ENCODE measurements around the gene PTGER4.
"Not testable (repeated sequence)": the region's sequence is repeated elsewhere in the genome, so short reads cannot be mapped to it uniquely, and the experiment has no call there.

PTGER4 gene

DNA sequence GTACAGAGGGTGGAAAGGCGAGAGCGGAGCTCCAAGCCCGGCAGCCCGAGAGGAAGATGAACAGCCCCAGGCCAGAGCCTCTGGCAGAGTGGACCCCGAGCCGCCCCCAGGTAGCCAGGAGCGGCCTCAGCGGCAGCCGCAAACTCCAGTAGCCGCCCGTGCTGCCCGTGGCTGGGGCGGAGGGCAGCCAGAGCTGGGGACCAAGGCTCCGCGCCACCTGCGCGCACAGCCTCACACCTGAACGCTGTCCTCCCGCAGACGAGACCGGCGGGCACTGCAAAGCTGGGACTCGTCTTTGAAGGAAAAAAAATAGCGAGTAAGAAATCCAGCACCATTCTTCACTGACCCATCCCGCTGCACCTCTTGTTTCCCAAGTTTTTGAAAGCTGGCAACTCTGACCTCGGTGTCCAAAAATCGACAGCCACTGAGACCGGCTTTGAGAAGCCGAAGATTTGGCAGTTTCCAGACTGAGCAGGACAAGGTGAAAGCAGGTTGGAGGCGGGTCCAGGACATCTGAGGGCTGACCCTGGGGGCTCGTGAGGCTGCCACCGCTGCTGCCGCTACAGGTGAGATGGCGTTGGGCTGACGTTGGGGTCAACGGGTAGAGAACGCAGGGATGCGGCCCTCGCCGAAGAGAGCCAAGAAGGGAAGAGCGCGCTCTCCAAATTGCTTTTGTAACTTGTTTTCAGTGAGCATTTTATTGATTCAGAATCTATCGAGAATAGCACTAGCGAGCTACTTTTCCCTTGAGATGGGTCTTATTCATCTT lies at the start of gene PTGER4:
Gene PTGER4 (plus strand): TSS at position 3 of the 769 bp plus-strand sequence. CDS start 1,079 bp downstream, outside the sequence.
- no peak for DNase-seq

DNA sequence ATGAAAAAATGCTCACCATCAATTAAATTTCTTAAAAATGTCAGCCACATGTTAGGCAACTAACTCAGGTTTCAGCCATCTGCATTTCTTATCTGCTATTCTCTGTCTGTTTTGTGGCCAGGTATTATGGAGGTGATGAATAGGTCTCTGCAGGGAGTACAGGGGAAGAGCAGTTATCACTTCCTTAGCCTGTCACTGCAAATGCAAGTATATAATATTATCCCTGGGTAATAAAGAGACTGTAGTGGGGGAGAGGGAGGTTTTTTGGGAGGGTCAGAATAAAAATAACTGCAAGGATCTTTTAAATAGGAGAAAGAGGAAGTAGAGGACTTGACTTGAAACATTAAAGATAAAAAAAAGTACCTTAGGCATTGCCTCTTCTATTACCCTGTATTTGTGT lies 49.6 kb upstream of the PTGER4 start:
- DNase-seq: no peak

DNA sequence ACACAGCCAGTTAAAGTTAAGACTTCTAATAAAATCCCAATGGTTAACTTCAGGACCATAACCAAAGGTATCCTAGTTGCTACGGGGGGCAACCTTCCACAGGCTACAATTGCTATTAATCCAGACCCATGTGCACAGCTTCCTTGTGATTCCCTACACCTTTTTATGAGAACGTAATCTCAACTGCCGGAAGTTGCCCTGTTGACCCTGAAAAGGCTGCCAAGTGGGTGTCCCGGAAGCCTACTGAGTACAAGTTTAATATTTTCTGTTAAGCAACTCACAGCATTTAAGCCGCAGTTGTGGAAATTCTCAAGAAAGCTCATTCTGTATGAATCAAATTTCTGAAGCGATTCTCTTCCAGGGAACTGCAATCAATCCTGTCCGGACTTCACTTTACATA lies 48.5 kb upstream of the PTGER4 start:
- no peak for DNase-seq

DNA sequence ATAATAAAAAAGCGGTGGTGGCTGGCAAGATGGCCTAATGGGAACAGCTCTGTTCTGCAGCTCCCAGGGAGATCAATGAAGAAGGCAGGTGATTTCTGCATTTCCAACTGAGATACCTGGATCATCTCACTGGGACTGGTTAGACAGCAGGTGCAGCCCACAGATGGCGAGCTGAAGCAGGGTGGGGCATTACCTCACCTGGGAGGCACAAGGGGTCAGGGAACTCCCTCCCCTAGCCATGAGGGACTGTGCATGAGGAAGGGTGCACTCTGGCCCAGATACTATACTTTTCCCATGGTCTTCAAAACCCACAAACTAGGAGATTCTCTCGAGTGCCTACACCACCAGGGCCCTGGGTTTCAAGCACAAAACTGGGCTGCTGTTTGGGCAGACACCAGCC lies 45.6 kb upstream of the PTGER4 start:
- DNase-seq: no peak

DNA sequence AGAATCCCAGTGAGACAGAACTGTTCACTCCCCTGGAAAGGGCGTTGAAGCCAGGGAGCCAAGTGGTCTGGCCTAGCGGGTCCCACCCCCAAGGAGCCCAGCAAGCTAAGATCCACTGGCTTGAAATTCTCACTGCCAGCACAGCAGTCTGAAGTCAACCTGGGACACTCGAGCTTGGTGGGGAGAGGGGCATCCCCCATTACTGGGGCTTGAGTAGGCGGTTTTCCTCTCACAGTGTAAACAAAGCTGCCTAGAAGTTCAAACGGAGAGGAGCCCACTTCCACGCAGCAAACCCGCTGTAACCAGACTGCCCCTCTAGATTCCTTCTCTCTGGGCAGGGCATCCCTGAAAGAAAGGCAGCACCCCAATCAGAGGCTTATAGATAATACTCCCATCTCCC lies 45.1 kb upstream of the PTGER4 start:
- DNase-seq: no peak

DNA sequence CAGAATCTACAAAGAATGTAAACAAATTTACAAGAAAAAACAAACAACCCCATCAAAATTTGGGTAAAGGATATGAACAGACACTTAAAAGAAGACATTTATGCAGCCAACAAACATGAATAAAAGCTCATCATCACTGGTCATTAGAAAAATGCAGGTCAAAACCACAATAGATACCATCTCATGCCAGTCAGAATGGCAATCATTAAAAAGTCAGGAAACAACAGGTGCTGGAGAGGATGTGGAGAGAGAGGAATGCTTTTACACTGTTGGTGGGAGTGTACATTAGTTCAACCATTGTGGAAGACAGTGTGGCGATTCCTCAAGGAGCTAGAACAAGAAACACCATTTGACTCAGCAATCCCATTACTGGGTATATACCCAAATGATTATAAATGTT lies 40.2 kb upstream of the PTGER4 start:
- not testable (repeated sequence) for DNase-seq

DNA sequence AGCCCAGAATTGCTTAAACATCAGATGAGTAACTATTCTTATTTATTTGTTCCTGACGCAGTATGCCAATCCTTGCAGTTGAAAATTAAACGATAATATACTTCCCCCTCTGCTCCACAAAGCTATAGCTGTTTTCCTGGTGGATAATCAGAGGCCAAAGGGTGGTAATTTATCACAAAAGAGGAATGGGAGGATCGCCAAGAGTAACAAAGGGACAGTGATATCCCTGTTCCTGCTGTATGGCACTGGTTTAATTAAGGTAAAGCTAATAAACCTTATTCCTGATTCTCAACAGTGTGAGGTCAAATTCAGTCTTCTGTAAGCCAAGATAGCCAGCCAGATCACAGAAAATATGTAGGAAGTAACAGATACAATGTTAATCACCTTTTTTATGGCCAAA lies 33.4 kb upstream of the PTGER4 start:
- no peak for DNase-seq

DNA sequence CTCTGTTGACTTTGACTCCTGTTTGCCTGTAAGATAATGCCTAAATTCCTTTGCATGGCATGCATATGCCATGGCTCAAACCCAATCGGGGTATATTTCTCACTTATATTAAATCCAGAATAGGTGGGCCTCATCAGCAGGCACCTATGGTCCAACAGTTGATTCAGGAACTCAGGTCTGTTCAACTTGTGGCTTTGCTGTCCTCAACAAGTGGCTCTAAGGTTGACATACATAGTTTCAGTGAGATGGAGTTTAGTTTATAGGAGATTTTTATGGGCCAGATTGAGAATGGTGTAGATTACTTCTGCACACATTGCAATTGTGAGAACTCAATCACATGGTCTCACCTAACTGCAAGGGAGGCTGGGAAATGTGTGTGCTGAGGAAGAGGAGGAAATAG lies 31.6 kb upstream of the PTGER4 start:
- no peak for DNase-seq

DNA sequence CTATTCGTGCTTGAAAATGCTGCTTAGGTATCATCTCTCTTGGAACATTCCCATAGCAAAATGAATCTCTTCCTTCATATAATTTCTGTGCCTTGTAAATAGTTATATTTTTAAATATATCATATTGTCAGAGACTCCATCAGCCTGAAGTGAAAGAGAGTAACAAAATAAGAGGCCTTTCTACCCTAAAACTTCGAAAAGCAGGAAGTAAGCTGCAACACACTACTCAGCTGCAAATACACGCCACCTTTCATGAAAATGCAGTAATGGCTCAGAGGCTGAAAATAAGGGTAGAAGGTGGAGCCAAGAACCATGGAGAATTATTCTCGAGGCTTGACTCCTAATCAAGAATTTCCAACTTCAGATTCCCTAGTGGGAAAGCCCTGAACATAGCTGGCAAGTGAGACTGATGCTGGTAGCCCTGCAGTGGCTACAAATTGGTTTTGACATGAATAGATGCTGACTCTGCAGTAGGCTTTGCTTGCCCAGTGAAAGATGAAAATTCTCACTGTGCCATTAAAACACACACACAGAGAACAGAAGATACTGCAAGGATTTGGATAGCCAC lies 30.2 kb upstream of the PTGER4 start:
- no peak for DNase-seq

DNA sequence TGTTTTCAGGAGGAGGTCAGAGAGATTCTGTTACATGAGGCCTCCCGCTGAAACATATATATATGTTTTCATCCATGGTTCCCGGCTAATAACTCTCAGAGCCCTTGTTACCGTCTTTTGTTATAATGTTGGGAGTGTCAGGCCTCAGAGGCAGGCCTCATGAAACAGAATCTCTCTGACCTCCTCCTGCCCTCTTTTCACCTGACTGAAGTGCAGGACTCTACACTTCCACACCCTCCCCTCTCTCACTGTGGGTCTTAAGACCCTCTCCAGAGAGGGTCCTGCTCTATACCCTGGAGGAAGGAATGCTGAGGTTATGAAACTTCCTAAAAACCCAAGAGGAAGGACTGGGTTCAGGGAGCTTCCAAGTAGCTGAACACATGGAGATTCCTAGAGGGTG lies 28.5 kb upstream of the PTGER4 start:
- DNase-seq: no peak

DNA sequence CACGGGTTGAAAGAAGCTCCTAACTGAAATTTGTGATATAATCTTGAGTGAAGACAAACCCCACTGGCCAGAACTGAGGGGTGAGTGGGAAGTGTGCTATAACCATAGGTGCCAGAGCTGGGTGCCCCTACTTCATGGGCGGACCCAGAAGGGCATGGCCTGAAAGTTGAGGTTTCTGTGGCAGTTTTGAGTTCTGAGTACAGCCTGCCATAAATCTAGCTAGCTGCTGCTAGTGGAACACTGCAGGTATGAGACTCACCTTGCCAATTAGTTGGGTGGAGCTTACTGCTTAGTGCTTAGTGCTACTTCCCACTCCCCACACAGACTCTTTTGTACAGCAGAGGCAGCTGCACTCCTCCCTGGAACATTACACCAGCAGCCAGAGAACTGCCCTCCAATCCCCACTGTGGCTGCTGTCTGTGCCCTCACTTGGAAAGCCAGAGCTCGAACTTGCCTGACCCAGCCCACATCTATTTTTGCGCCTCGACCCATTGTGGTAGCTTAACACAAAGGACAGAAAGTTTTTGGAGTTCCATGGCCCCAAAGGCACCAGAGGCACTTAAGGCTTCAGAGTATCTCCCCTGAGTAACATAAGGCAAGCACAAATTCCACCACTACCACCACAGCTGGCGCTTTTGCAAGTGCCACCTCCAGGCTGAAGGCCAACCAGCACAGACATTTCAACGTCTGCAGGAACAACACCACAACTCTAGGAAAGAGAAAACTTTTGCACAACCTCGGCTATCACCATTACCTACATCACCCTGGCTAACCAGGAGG lies 27.1 kb upstream of the PTGER4 start:
- no peak for DNase-seq

DNA sequence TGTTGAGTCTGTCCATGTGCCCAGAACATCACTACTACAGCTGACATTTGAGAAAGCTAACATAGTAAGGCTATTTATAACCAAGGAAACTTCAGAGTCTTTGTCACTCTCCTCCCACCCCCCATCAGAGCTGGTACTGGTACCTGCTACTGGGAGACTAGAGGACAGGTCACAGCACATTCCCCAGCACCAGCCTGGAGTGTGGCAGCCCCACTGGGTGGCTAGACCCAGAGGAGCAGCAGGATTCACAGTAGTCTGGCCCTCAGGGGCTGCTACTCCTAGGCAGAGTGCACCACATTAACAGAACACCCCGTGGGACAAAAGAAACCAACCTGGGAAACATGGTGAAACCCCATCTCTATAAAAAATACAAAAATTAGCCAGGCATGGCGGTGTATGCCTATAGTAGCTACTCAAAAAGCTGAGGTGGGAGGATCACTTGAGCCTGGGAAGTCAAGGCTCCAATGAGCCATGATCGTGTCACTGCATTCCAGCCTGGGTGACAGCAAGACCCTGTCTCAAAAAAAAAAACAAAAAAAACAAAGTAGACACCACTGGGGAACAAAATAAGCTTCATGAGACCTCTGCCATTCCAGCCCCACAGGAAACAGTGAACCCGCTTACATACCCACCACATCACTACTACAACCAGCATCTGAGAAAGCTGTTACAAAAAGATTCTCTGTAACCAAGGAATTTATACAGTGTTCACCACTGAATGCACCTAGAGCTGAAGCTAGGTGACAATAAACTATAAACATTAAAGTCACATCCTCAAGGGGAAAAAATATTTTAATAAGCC lies 26.3 kb upstream of the PTGER4 start:
- no peak for DNase-seq

DNA sequence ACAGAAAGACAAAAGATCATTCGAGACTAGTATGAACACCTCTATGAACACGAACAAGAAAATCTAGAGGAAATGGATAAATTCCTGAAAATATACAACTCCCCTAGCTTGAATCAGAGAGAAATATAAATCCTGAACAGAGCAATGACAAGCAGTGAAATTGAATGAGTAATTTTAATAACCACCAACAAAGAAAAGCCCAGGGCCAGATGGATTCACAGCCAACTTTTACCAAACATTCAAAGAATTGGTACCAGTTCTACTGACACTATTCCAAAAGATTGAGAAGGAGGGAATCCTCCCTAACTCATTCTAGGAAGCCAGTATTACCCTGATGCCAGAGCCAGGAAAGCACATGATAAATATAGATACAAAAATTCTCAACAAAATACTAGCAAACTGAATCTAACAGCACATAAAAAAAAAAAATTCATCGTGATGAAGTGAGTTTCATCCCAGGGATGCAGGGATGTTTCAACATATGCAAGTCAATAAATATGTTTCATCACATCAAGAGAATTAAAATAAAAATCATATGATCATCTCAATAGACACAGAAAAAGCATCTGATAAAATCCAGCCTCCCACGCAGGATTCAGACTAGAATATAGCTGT lies 25.2 kb upstream of the PTGER4 start:
- DNase-seq: no peak

DNA sequence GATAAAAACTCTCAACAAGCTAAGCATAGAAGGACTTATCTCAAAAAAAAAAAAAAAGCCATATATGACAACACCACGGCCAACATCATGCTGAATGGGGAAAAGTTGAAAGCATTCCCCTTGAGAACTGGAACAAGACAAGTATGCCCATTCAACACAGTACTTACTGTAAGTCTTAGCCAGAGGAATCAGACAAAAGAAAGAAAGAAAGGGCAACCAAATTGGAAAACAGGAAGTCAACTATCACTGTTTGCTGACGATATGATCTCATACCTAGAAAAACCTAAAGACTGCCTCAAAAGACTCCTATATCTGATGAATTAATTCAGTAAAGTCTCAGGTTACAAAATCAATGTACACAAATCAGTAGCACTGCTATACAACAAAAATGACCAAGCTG lies 24.6 kb upstream of the PTGER4 start:
- no peak for DNase-seq

DNA sequence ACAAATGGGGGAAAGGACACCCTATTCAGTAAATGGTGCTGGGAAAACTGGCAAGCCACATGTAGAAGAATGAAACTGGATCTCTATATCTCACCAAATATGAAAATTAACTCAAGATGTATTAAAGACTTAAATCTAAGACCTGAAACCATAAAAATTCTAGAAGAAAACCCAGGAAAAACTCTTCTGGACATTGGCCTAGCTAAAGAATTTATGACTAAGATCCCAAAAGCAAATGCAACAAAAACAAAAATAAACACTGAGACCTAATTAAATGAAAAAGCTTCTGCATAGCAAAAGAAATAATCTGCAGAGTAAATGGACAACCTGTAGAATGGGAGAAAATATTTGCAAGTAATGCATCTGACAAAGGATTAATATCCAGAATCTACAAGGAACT lies 23.6 kb upstream of the PTGER4 start:
- DNase-seq: not testable (repeated sequence)

DNA sequence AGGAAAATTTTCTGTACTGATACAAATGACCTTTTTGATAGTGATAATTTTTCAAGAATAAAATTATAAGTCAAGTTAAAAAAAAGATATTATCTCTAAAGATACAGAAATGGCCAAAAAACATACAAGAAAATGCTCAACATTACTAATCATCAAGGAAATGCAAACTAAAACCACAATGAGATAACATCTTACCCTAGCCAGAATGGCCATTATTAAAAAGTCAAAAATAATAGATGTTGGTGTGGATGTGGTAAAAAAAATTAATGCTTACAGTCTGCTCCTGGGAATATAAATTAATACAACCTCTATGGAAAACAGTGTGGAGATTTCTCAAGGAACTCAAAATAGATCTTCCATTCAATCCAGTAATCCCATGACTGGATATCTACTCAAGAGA lies 22.9 kb upstream of the PTGER4 start:
- DNase-seq: no peak

DNA sequence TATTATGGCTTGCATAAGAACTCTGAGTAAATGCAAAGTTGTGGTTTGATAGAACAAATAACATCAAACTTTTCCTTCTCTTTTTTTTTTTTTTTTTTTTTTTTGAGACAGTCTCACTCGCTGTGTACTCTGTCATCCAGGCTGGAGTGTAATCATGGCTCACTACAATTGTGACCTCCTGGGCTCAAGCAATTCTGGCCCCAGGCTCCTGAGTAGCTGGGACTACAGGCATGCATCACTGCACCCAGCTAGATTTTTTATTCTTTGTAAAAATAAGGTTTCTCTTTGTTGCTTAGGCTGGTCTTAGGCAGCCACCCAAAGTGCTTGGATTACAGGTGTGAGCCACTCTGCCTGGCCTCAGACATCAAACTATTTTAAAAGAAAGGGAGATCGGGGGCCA lies 19.0 kb upstream of the PTGER4 start:
- no peak for DNase-seq

DNA sequence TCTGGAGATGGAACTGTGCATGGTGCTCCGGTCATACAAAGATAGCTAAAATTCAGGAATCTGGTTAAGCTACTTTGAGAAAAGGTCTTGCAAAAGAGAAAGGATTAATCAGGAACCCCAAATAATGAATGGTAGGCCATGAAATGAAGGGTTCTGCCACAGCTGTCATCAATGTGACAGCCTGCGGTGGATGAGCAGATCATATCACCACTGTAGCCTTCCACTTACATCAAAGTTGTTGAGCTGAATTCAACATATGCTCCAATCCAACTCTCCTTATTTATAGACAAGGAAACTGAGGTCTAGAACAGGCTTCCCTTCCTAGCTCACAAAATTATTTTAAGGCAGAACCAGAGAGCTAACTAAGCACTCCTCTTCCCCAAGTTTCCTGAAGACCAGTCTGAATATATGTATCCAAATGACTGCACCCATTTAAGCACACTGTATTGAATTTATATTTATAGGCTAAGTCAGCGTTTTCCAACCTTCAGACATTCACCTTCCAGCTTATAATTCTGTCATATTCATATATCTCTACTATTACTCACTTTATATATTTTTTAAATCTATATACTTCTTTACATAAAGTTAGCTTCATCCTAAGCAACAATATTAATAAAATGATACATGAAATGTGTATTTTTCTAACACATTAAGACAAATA lies 13.9 kb upstream of the PTGER4 start:
- DNase-seq: no peak

DNA sequence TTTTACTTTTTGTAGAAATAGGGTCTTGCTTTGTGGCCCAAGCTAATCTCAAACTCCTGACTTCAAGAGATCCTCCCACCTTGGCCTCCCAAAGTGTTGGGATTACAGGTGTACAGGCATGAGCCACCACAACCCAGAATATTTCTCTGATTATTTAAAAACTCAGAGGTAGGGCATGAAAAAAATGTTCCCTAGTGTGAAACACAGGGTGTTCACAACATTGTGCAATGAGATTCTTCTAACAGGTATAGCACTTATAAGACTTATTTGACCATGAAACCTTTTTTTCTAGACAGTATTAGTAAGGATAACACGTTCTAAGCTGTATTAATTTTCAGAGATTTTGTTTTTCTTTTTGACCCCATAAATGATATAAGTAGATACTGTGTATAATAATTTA lies 13.1 kb upstream of the PTGER4 start:
- DNase-seq: no peak

DNA sequence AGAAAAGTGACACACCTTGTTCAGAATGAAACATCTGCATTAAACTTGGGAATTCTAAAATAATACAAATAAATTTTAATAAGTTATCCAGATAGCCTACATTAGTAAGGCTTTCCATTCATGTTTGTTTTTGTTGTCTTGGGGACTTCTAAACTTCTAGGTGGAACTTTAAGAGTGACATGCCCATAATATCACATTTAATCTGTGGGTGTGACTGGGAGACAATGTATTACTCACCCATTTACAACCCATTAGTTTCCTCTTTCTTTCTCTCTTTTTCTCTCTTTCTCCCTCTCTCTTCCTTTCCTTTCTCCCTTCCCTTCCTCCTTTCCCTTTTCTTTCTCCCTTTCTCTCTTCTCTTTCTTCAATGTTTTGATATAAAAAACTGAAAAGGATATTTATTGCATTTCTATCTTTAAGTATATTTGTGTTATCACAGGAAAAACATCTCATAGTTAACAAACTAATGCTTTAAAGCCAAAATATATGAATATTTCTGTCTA lies 12.5 kb upstream of the PTGER4 start:
- no peak for DNase-seq

DNA sequence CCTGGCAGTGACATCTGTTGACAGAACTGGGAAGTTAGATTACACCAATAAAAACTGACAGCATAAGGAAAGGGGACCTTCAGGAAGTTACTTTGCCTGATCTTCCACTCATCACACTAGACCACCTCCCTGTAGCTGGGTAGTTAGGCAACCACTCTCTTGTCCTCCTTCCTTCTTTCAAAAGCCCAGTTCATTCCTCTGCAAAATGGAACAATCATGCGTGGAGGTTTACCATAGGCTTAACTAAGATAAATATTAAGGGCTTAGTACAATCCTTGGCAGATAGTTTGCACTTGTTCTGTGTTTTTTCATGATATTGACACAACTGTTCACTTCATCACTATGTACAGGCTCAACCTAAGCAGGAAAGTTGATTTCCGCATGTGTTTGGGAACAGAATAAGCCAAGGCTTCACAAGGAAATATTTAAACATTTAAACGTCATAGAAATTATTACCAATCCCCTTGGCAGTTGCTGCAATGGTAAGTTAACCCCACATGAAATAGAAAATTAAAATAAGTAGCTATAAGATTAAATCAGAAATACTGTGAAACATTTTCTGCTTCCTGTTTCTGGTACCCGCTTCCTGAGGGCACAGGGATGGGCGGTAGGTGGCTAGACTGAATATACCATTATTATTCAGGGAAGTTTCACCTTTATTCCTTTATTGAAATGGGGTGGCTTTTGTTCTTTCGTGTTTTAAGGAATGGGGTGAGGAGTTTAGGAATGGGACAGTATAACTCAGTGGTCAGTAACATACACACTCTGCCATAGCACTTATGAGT lies 9.9 kb upstream of the PTGER4 start:
- no peak for DNase-seq
